ENCODE data around the gene MOGAT1. TPM values are rescaled to one million over a fixed set of nuclear protein-coding genes. Genes with fewer than 3 reads are reported as not detected.

The MOGAT1 gene
- total and polyA plus RNA-seq, 9 of the 15 experiments (the other 6 are each of a cell fraction or from before 2014, with no cell fraction given), result not detected

DNA sequence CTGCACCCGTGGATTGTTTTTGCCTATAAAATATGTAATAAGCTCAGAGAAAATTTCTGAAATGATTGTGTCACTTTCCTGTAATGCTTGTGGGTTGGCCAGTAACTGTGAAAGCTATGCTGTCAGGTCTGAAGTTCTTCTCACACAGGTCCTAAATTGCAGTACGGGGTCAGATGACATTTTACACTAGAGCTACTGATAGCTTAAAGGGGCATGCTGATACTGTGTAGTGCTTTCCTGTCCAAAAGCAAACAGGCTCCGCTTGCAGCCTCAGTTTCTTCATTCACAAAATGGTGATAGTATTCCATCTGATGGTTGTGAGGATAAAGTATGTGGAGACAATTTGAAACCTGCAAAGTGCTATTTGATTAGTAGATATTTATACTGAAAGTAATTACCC, 8.0 kb upstream of the MOGAT1 start (continued):
- TF ChIP-seq, protein P1, sequence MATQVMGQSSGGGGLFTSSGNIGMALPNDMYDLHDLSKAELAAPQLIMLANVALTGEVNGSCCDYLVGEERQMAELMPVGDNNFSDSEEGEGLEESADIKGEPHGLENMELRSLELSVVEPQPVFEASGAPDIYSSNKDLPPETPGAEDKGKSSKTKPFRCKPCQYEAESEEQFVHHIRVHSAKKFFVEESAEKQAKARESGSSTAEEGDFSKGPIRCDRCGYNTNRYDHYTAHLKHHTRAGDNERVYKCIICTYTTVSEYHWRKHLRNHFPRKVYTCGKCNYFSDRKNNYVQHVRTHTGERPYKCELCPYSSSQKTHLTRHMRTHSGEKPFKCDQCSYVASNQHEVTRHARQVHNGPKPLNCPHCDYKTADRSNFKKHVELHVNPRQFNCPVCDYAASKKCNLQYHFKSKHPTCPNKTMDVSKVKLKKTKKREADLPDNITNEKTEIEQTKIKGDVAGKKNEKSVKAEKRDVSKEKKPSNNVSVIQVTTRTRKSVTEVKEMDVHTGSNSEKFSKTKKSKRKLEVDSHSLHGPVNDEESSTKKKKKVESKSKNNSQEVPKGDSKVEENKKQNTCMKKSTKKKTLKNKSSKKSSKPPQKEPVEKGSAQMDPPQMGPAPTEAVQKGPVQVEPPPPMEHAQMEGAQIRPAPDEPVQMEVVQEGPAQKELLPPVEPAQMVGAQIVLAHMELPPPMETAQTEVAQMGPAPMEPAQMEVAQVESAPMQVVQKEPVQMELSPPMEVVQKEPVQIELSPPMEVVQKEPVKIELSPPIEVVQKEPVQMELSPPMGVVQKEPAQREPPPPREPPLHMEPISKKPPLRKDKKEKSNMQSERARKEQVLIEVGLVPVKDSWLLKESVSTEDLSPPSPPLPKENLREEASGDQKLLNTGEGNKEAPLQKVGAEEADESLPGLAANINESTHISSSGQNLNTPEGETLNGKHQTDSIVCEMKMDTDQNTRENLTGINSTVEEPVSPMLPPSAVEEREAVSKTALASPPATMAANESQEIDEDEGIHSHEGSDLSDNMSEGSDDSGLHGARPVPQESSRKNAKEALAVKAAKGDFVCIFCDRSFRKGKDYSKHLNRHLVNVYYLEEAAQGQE (IDR thresholded peaks at IDR 0.05; ENCODE audit: borderline replicate concordance), result no peak
- TF ChIP-seq, protein P1 (CRISPR knock-in tag; IDR thresholded peaks at IDR 0.05; ENCODE audit: low read depth), result no peak
